Karpas-422 (cell line): ENCODE results near the gene THTPA. TPM values are rescaled to one million over a fixed set of nuclear protein-coding genes. Genes with fewer than 3 reads are reported as not detected.
"Not testable (repeated sequence)": the region's sequence is repeated elsewhere in the genome, so short reads cannot be mapped to it uniquely, and the experiment has no call there.

ENCODE experiments used
- DNase-seq: peaks from one replicate; pipeline ENCODE4 v3.0.0-alpha.2; 2015
- H2AFZ ChIP-seq: fragments of 200-600 bp; sonication (generic); 2 replicates; pipeline ENCODE4 v1.6.1; 2014; ENCODE audit warnings: antibody characterized with exemption, low read length, mixed read lengths
- H3K27ac ChIP-seq: fragments of 200-600 bp; sonication (generic); 2 replicates; pipeline ENCODE4 v1.5.1; 2014; ENCODE audit warnings: mild to moderate bottlenecking, low read length, moderate library complexity
- H3K27me3 ChIP-seq: fragments of 200-600 bp; sonication (generic); 2 replicates; pipeline ENCODE4 v1.6.1; 2014; ENCODE audit warnings: low read length, mixed read lengths
- H3K36me3 ChIP-seq: fragments of 200-600 bp; sonication (generic); 2 replicates; pipeline ENCODE4 v1.6.1; 2014; ENCODE audit warnings: low read length, mixed read lengths; ENCODE audit not compliant: insufficient read depth
- H3K4me1 ChIP-seq: fragments of 200-600 bp; sonication (generic); 2 replicates; pipeline ENCODE4 v1.6.1; 2014; ENCODE audit warnings: mild to moderate bottlenecking, low read length, mixed read lengths
- H3K4me2 ChIP-seq: fragments of 200-600 bp; sonication (generic); 2 replicates; pipeline ENCODE4 v1.6.1; 2014; ENCODE audit warnings: low read length, low read depth, mild to moderate bottlenecking; ENCODE audit not compliant: poor library complexity, severe bottlenecking
- H3K4me3 ChIP-seq: fragments of 200-600 bp; sonication (generic); 2 replicates; pipeline ENCODE4 v1.5.1; 2014; ENCODE audit warnings: mild to moderate bottlenecking, antibody characterized with exemption, low read length, mixed read lengths
- H3K79me2 ChIP-seq: fragments of 200-600 bp; sonication (generic); 2 replicates; pipeline ENCODE4 v1.6.1; 2014; ENCODE audit warnings: mild to moderate bottlenecking, low read length, mixed read lengths
- H3K9ac ChIP-seq: fragments of 200-600 bp; sonication (generic); 2 replicates; pipeline ENCODE4 v1.6.0; 2014; ENCODE audit warnings: low read length
- H3K9me2 ChIP-seq: fragments of 200-600 bp; sonication (generic), shearing (Covaris generic); replicated peaks from 2 replicates; pipeline ENCODE4 v1.6.0; 2014; ENCODE audit warnings: mild to moderate bottlenecking, low read length, moderate library complexity; ENCODE audit not compliant: insufficient read depth
- H3K9me3 ChIP-seq: fragments of 300-700, 200-600 bp; sonication (generic); 2 replicates; pipeline ENCODE4 v1.6.1; 2014; ENCODE audit warnings: low read length, mixed read lengths
- H4K20me1 ChIP-seq: fragments of 200-600 bp; sonication (generic); 2 replicates; pipeline ENCODE4 v1.6.1; 2014; ENCODE audit warnings: mild to moderate bottlenecking, antibody characterized with exemption, low read length, low read depth; ENCODE audit not compliant: insufficient read depth
- total RNA-seq: library from RNA; depleted of rRNA; stranded (reverse); fragments of >200 nt; shearing (Covaris generic); gene quantifications from 2 replicates; pipeline ENCODE4 v1.2.3, GENCODE V29; 2014; ENCODE audit warnings: low replicate concordance

The THTPA gene
- total RNA-seq, 1 experiment from 2014 or later, result 16.2 TPM

- no peaks in the 10 kb centered on the region for H3K27me3 ChIP-seq
- H3K9me2 ChIP-seq, result no peaks in the 10 kb centered on the region
- no peak overlapping the region for H3K27ac ChIP-seq
- no peaks in the 10 kb centered on the region for H3K4me1 ChIP-seq
- no peaks in the 10 kb centered on the region for H3K36me3 ChIP-seq
- H3K9me3 ChIP-seq, result no peaks in the 10 kb centered on the region
- no peak for DNase-seq
- H3K4me2 ChIP-seq, result no peak overlapping the region
- no peak overlapping the region for H3K4me3 ChIP-seq
- H3K9ac ChIP-seq, result no peak overlapping the region
- no peak overlapping the region for H2AFZ ChIP-seq
- H4K20me1 ChIP-seq, result no peaks in the 10 kb centered on the region
- H3K79me2 ChIP-seq, result no peaks in the 10 kb centered on the region
Measured at GRCh38 chr14:23602181-23603095, 46.4 kb downstream of the THTPA start.

- Histone ChIP-seq H3K27ac (no peak overlapping the region), H3K9me3 (no peaks in the 10 kb centered on the region), H3K9me2 (no peaks in the 10 kb centered on the region), H2AFZ (no peak overlapping the region), H3K4me1 (no peaks in the 10 kb centered on the region), H3K9ac (no peak overlapping the region), H4K20me1 (no peaks in the 10 kb centered on the region), H3K4me2 (no peak overlapping the region), H3K79me2 (no peaks in the 10 kb centered on the region), H3K27me3 (no peaks in the 10 kb centered on the region), H3K4me3 (no peak overlapping the region), H3K36me3 (no peaks in the 10 kb centered on the region)
- DNase-seq, result no peak
Measured at GRCh38 chr14:23603103-23603502, 47.0 kb downstream of the THTPA start.

- Histone ChIP-seq H3K4me1 (no peaks in the 10 kb centered on the region), H3K9me2 (no peaks in the 10 kb centered on the region)
- DNase-seq, result no peak
Measured at GRCh38 chr14:23604148-23604547, 48.1 kb downstream of the THTPA start.

GRCh38 chr14:23604675-23605170, 48.7 kb downstream of the THTPA start:
- H3K9me2 ChIP-seq, result no peaks in the 10 kb centered on the region
- no peaks in the 10 kb centered on the region for H4K20me1 ChIP-seq
- no peak overlapping the region for H3K27ac ChIP-seq
- H3K4me1 ChIP-seq, result no peaks in the 10 kb centered on the region
- H3K79me2 ChIP-seq, result no peaks in the 10 kb centered on the region
- H3K4me2 ChIP-seq, result no peak overlapping the region
- no peaks in the 10 kb centered on the region for H3K36me3 ChIP-seq
- H3K4me3 ChIP-seq, result no peak overlapping the region
- H2AFZ ChIP-seq, result no peak overlapping the region
- DNase-seq, result no peak
- no peak overlapping the region for H3K9ac ChIP-seq
- no peaks in the 10 kb centered on the region for H3K27me3 ChIP-seq
- H3K9me3 ChIP-seq, result no peaks in the 10 kb centered on the region

More at GRCh38 chr14:23604148-23604547, 48.1 kb downstream of the THTPA start:
- no peaks in the 10 kb centered on the region for H3K36me3 ChIP-seq
- H3K79me2 ChIP-seq, result no peaks in the 10 kb centered on the region
- H3K9me3 ChIP-seq, result no peaks in the 10 kb centered on the region
- no peak overlapping the region for H3K4me3 ChIP-seq
- no peak overlapping the region for H2AFZ ChIP-seq
- H3K4me2 ChIP-seq, result no peak overlapping the region
- no peak overlapping the region for H3K9ac ChIP-seq
- H4K20me1 ChIP-seq, result no peaks in the 10 kb centered on the region
- H3K27me3 ChIP-seq, result no peaks in the 10 kb centered on the region
- H3K27ac ChIP-seq, result no peak overlapping the region

GRCh38 chr14:23605931-23606585, 50.0 kb downstream of the THTPA start:
- DNase-seq, result no peak
- no peaks in the 10 kb centered on the region for H3K9me3 ChIP-seq
- no peaks in the 10 kb centered on the region for H4K20me1 ChIP-seq
- H3K27ac ChIP-seq, result no peak overlapping the region
- H3K36me3 ChIP-seq, result no peaks in the 10 kb centered on the region
- no peak overlapping the region for H3K4me3 ChIP-seq
- no peaks in the 10 kb centered on the region for H3K4me1 ChIP-seq
- H3K27me3 ChIP-seq, result 0 out of 2 replicates have a peak, but pooled peaks cover 2% of the 10 kb centered on the region
- no peaks in the 10 kb centered on the region for H3K79me2 ChIP-seq
- H3K4me2 ChIP-seq, result no peak overlapping the region
- H2AFZ ChIP-seq, result no peak overlapping the region; the same call in 1 of the 2 replicates
- H3K9me2 ChIP-seq, result no peaks in the 10 kb centered on the region
- no peak overlapping the region for H3K9ac ChIP-seq

GRCh38 chr14:23608454-23608853, 52.4 kb downstream of the THTPA start:
- H3K4me1 ChIP-seq, result no peaks in the 10 kb centered on the region
- no peak overlapping the region for H2AFZ ChIP-seq
- H3K79me2 ChIP-seq, result no peaks in the 10 kb centered on the region
- H3K4me3 ChIP-seq, result no peak overlapping the region
- no peaks in the 10 kb centered on the region for H3K9me2 ChIP-seq
- no peaks in the 10 kb centered on the region for H3K36me3 ChIP-seq
- H3K9me3 ChIP-seq, result no peaks in the 10 kb centered on the region
- 0 out of 2 replicates have a peak, but pooled peaks cover 5% of the 10 kb centered on the region for H3K27me3 ChIP-seq
- no peak overlapping the region for H3K27ac ChIP-seq
- H3K9ac ChIP-seq, result no peak overlapping the region
- no peaks in the 10 kb centered on the region for H4K20me1 ChIP-seq
- no peak overlapping the region for H3K4me2 ChIP-seq
- no peak for DNase-seq

GRCh38 chr14:23609001-23609400, 52.9 kb downstream of the THTPA start:
- Histone ChIP-seq H3K9ac (no peak overlapping the region), H3K4me3 (no peak overlapping the region), H3K27ac (no peak overlapping the region), H3K4me2 (no peak overlapping the region), H3K36me3 (no peaks in the 10 kb centered on the region), H3K27me3 (0 out of 2 replicates have a peak, but pooled peaks cover 5% of the 10 kb centered on the region), H3K79me2 (no peaks in the 10 kb centered on the region), H4K20me1 (no peaks in the 10 kb centered on the region), H2AFZ (no peak overlapping the region), H3K4me1 (no peaks in the 10 kb centered on the region), H3K9me2 (no peaks in the 10 kb centered on the region), H3K9me3 (no peaks in the 10 kb centered on the region)
- no peak for DNase-seq

GRCh38 chr14:23609411-23610089, 53.5 kb downstream of the THTPA start:
- not testable (repeated sequence) for H3K27me3 ChIP-seq, H3K9ac ChIP-seq, DNase-seq, H3K4me1 ChIP-seq, H3K4me2 ChIP-seq, H3K9me2 ChIP-seq, H3K4me3 ChIP-seq, H4K20me1 ChIP-seq, H3K27ac ChIP-seq, H2AFZ ChIP-seq, H3K9me3 ChIP-seq, H3K36me3 ChIP-seq, H3K79me2 ChIP-seq
